GM18526 (cell line): ENCODE measurements around the gene DIRAS1.

Experiments
- POLR2A ChIP-seq: IDR thresholded peaks from 3 replicates; pipeline ENCODE4 v1.6.1; 2011; ENCODE audit not compliant: insufficient read length; ENCODE audit errors: extremely low read depth

DIRAS1 gene

DNA sequence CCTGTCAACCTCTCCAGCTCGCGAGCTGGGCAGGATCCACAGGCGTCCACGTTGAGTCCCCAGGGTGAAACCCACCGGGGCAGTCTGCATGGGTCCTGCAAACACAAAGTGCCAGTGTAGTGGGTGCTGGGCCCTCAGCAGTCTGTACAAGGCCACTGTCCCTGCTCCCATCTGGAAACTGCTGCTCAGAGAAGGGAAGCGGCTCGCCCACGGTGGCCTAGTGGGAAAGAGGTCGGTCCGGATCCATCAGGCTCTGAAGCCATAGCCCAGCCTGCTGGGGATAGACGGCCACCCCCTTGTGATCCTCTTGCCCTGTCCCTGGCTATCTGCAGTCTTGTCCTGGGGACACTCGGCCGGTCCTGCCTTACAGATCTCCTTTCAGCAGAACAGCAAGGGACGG is 2.6 kb upstream of the DIRAS1 start:
- TF ChIP-seq POLR2A = no peak

DNA sequence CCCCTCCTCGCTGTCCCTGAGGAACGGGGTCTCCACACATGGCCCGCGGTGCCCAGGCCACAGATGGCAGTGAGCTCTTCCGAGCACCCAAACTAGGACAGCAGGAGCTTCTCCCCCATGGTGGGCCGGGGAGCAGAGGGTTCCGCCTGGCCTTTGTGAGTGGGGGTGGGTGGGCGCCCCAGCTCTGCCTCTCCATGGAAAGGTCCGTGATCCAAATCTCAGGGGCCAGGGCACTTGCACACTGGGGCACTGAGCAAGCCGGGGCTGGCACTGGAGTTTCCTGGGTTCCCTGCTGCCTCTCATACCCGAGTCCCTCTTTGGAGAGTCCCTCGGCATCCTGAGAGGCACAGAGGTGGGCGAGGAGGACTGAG is 2.2 kb upstream of the DIRAS1 start:
- TF ChIP-seq POLR2A = no peak

DNA sequence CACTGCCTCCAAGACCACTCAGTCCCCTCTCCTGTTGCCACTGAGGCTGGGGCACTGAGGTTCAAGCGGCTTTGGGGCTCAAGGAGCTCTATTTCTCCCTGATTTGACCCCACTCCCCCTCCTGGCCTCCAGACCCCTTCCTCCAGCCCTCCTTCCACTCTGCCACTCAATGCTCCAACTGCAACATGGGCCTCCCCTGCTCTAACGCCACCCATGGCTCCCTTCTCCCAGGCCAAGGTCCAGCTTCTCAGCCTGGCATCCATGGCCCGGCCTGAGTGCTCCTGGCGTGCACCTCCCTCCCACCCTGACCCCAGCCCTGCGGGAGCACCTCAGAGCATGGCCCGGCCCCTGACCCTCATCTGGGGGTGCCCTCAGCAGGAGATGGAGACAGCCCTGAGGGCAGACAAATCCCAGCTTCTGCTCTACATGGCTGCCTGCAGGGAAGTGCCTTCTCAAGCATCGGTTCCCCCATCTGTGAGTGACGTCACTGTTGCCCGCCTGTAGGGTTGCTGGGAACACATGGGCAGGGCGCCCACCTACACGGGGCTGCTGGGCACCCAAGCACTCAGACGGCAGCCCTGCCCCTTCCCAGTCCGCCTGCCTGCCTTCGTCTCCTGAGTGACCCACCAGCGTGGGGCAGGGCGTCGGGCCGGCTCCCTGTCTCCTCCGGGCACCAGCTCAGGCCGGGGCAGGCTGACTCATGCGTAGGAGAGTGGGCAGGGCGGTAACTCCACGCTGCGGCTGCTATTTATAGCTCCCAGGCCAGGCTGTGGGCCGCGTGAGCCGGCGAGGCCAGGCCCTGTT is 1.6 kb upstream of the DIRAS1 start:
- no peak for TF ChIP-seq POLR2A

DNA sequence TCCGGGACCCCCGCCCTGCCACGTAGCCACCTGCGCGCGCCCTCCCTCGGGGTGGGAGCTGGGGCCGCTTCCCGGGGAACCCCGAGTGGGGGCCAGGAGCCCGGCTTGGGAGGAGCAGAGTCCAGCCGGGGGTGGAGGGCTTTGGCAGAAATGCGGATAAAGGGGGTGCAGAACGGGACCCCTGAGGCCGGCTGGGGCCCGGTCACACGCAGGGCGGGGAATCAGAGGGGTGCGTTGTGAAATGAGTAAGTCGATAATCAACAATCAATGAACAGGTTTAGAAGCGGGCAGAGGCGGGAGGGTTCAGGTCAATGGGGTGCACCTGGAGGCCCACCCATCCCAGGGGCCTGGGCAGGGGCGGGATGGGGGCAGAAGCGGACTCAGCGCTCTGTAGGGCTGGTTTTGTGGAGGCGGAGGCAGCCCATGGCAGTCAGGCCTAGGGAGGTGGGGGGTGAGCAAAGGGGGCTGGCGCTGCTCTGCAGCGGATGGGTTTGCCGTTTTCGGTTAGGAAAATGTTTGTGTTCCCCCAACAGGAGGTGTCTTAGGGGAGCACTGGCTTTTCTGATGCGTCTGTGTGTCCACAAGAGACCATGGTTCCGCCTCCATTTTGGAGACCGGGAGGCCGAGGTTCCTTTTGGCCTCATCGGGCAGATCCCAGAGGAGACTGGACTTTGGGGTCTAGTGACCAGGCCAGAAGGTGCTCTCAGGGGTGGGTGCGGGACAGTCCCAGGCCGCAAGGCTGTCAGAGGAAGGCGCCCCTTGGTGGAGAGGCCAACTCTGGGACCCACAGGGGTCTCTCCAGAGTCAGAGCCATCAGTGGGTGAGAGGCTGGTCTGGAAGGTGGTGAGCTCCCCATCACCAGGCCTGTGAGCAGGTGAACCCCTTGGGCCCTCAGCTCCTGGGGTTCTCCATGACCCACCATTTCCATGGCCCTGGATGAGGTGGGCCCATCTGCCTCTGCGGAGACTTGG is 683 bp upstream of the DIRAS1 start:
- no peak for TF ChIP-seq POLR2A

DNA sequence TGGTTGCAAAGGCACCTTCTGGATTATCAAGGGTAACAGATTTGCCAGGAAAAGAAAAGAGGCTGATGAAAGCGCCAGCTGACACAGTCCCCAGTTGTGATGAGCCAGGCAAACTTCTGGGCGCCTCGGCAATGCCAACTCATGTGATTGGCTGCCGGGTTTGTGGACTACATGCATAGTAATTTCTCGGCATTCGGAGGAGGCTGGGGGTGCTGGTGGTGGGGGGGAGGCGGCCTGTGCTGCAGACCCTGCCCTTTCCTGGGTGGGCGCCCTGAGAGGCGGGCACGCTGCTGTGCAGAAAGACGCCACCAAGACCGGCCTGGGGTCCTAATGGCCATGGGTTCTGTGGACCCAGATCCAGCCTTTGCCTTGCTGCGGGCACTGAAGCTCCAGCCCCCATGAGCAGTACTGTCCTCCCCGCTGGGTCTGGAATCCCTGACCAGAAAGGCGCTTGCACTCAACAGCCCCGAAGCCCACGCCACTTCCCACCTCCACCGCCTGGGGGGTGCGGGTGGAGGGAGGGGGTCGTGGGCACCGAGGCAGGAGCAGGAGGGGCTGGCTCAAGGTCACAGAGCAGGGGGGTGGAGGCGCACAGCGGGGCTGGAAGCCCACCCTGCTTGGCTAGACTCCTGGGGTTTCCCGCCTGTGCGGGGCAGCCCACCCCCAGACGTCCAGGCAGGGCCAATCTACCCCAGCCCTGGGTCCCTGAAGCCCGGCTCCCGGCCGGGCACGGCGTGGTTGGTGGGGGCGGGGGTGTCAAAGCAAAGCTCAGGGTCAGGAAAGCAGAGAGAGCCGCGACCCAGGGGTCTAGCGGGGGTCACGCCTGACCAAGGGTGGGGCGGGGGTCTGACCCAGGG is 1.0 kb downstream of the DIRAS1 start:
- no peak for TF ChIP-seq POLR2A

DNA sequence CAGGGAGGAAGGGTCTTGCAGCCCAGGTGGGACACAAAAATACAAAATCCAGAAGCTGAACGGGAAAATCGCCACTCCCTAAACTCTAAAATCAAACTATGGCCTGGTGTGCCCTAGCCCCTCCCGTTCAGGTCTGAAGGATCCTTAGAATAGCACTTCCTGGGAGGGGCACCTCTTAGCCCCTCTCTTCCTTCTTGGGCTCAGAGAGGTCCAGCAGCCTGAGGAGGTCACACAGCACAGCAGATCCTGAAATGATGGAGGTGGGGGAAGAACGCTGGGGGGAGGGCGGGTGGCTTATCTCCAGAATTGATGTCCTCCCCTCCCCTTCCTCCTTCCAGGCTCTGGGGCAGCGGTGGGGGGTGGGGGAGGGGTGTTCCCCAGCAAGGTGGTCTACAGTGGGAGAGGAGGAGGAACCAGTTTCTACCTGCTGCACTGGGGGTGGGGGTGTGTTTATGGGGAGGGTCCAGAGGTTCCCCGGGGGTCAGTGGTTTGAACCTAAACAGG is 1.9 kb downstream of the DIRAS1 start:
- TF ChIP-seq POLR2A = no peak

DNA sequence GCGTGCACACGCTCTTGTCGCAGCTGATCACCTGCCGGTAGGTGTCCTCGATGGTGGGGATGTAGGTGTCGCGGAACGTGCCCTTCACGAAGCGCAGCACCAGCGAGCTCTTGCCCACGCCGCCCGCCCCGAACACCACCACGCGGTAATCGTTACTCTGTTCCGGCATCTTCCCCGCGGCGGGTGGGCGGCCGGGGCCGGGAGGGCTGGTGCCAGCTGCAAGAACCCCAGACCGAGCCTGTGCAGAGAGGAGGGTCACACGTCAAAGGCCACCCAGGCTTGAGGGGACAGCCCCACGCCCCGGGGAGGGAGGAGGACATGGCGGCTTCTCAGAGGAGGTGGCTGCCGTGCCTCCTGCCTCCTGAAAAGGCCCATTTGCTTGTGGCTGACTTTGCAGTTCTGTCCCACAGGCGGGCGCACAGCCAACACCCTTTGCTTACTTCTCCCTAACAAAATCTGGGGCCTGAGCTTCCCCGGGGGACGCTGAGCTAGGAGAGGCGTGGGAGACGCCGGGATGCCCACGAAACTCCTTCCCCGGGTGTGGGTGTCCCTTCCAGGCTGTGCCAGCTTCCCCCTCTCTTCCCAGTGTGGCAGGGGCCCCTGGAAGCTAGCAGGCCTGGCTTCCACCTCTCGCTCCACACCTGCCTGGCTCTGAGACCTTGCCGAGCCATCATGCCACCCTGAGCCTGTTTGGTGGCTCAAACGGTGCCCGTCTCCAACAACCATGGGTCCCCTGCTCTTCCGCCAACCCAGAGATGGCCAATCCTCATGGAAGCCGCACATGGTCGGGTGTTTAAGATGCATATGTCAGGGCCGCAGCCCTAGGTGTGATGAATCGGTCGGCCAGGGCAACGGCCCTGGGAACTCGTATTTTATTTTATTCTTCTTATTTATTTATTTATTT is 3.3 kb downstream of the DIRAS1 start:
- no peak for TF ChIP-seq POLR2A

DNA sequence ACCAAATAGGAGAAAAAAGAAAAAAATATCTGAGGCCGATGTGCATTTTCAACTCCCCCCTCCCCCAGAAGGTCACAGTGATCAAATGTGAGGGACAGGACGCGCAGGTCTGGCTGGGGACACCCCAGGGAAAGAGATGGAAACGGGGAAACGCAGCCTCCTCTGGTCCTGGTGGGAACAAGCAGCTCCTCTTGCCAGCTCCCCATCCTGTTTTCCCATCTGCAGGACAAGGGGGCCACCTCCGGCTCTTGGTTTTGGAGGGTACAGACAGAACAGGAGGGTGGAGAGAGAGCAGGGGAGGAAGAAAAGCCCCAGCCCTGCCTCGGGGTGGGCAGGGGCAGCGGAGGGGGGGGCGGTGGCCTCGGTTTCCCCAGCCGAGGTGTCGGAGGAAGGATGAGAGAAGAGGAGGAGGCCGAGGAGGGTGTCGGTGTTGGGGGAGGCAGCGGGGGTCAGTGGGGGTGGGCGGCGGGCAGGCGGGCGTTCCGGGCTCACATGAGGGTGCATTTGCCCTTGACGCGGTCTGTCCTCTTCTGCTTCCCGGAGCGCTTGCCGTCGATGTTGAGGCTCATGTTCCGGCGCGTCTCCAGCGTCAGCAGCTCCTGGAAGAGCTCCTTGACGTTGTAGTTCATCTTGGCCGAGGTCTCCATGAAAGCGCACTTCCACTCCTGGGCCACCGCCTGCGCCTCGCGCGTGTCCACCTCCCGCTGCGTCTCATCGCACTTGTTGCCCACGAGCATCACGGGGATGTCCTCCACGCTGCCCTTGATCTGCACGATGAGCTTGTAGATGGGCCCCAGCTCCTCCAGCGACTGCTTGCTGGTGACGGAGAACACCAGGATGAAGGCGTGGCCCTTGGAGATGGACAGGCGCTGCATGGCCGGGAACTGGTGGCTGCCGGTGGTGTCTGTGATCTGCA is 4.2 kb downstream of the DIRAS1 start:
- no peak for TF ChIP-seq POLR2A

DNA sequence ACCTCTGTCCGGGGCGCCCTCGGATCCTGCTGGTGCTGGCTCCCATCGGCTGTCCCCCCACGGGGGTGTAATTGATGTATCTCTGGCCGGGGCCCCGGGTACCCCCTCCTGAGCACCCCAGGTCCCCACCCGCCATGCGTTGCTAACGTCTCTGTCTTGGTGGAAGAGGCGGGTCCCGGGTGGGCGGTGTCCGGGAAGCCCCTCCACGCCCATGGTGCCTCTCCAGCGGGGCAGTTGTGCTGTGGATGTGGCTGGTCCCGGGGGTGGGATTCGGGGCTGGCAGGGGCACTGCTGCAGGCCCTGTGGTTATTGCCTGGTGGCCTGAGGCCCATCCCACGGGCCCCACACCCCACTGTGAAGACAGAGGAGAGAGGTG is 4.9 kb downstream of the DIRAS1 start:
- TF ChIP-seq POLR2A = no peak

DNA sequence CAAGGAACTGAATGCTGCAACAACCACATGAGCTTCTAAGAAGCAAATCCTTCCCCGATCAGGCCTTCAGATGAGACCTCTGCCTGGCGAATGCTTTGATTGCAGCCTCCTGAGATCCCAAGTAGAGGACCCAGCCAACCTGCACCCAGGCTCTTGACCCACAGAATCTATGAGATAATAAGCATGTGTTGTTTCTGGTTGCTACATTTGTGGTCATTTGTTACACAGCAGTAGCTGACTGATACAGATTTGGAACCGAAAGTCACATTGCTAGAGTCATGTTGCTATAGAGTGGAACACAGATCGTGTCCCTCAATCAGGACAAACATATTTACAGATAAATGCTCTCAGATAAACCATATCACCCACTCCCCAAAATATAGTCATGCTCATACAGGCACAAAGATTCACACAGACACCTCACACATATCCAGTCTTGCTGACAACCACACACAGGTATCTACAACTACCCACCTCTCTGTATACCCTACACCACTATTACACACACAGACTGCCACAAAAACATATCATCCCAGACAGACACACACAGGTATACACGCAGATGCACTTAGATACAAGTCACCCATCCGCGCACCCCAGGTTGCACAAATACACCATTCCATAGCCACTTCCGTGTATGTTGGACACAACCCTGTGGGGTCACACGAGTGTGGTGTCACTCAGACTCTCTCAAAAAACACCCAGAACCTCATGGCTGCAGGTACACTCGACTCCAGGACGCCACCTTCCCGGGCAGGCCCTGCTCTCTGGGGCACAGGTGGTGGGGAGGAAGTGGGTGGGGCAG is 5.5 kb downstream of the DIRAS1 start:
- TF ChIP-seq POLR2A = no peak

DNA sequence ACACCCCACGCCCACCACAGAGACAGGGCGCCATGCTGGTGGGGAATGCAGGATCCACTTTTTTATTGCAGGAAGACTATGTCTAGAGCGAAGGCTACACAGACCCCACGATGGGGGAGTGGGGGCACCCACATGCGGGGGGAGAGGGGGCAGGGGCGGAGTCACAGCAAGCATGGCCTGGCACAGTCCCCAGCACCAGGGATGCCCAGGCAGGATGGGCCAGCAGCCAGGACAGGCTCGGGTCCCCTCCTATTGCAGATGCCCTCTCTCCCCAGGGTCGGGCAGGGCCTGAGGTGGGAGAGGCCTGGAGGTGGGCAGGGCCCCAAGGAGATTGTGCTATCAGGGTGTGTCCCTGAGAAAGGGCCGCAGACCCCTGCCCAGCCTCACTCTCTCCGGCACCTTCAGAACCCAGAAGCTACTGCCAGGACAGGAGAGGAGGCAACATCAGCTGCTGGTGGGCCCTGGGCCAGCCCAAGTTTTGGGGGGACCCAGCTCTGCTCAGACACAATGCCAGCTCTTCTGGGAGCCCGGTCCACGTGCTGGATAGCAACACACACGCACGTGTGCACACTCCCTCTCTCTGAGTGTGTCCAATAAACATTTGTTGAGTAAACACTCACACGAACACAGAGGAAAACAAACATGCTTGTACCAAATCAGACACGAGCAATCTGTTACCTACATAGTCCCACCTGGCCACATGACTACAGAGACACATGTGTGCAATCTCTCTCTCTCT is 6.5 kb downstream of the DIRAS1 start:
- no peak for TF ChIP-seq POLR2A

DNA sequence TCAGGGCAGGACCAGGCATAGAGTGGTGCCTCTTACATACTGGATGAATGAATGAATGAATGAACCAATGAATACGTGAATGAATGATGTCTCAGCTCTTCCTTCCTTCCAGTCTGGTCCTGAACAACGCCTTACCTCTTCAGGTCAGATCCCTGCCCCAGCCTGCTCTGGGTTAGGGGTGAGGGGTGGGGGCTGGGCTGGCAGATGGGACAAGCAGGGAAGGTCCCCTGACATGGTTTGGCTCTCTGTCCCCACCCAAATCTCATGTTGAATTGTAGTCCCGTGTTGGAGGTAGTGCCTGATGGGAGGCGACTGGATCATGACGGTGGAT is 9.3 kb downstream of the DIRAS1 start:
- TF ChIP-seq POLR2A = no peak
